ENCODE data around the gene SLX1B.
"Not testable (repeated sequence)": the region's sequence is repeated elsewhere in the genome, so short reads cannot be mapped to it uniquely, and the experiment has no call there.

The SLX1B gene

DNA sequence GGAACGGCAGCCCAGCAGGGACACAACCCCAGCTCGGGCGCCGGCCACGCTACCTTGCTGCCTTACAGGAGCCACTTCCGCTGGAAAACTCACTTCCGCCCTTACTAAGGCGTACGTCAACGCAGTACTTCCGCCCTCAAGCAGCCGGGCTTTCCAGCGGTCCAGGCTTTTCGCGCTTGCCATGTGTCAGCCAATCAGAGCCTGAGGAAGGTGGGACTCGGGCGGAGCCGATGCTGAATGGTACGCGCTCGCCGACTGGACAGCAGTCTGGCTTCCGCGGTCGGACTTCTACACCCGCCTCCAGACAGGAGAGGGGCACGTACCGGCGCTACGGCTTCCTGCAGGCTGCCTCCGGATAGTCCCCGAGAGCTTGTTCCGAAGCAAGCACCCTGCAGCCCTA, at the start of gene SLX1B, which contains the start of gene BOLA2:
TSS of gene SLX1B (plus strand) at position 265 of the 400 bp plus-strand sequence.
TSS of gene BOLA2 (minus strand) at position 83 of the 400 bp plus-strand sequence. CDS start 98 bp downstream, outside the sequence.
- not testable (repeated sequence) for DNase-seq

DNA sequence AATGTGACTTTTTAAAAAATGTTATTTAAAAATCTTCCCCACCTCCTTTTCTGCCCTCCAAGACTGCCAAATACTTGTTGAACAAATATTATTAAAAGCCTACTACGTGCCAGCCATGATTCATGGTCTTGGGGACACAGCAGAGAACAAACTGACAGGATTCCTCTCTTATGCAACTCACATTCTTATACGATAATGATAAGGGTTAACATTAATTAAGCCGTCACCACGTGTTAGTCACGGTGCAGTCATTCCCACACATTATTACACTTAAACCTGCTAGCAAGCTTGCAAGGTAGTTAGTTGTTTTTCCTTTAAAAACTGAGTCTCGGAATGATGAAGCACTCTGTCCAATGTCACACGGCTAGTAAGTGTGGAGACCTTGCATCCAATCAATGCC, 49.1 kb upstream of the SLX1B start:
- not testable (repeated sequence) for DNase-seq

DNA sequence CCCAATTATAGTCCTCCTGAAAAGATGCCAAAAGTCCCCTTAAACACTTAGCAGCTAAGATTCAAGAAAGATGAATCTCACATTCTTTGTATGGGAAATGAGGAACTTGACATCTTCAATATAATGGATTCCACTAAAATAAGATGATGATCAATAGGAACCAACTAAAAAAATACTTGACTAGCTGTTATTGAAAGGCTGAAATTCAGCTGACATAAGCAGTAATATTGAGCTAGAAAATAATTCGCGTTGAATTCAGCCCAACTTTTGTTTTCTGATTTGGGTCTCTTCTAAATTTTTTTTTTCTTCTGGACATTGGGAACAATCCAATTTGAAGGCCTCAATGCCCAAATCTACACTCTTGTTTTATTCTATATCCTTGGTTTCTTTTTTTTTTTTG, 30.7 kb upstream of the SLX1B start:
- DNase-seq: not testable (repeated sequence)

DNA sequence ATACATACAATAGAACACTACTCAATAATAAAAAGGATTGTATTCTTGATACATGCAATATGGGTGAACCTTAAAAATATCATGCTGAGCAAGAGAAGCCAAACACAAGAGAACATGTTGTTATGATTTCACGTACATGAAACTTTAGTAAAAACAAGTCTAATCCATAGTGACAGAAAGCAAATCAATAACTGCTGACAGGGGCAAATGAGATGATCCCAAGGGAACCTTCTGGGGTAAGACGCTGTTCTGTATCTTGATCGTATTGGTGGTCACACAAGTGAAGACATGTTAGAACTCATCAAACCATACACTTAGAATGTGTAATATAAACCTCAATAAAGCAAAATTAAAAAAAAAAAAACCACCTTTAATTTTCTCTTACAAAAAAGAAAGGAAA, 28.9 kb upstream of the SLX1B start:
- DNase-seq: not testable (repeated sequence)

DNA sequence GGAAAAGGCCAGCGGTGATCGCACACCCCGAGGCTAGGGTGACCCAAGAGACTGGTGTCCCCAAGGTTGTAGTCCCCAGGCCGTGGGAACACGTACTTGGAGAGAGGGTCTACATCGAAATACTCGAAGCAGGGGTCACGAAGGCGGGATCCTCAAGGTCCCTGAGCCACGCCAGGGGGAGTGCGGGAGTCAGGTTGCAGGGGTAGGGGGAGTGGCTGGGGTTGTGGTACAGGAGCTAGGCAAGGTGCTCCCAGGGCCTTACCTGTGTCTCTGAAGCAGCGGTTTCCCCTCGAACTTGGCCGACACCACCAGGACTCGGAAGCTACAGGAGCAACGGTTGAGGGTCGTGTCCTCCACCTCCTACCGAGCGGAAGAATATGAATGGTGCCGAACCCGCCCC, 579 bp upstream of the SLX1B start:
- not testable (repeated sequence) for DNase-seq

DNA sequence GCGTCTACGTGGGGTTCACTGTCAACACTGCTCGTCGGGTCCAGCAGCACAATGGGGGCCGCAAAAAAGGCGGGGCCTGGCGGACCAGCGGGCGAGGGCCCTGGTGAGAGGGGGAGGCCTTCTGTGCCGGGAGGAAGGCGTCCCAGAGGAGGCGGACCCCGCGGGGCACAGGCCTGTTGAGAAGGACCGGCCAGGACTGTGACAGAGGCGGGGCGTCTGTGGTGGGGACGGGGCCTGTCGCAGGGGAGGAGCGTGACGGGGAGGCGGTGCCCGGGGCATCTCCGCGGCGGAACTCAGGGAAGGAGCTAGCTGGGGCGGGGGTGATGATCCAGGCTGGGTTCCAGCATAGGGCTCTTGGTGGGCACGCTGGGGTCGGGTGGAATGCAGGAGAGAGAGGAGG, 495 bp downstream of the SLX1B start:
- not testable (repeated sequence) for DNase-seq

DNA sequence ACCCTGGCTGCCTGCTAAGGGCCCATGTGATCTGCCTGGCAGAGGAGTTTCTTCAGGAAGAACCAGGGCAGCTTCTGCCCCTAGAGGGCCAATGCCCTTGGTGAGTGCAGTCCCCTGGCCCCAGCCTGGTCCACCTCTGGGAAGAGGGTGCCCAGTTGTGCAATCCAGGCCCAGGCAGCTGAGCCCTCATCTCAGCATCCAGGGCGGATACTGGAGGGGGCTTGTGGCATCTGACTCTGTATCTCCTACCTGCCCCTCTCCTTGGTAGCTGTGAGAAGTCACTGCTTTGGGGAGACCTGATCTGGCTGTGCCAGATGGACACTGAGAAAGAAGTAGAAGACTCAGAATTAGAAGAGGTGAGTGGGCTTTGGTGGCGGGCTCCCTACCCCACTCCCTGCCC, 3.3 kb downstream of the SLX1B start:
- DNase-seq: not testable (repeated sequence)

DNA sequence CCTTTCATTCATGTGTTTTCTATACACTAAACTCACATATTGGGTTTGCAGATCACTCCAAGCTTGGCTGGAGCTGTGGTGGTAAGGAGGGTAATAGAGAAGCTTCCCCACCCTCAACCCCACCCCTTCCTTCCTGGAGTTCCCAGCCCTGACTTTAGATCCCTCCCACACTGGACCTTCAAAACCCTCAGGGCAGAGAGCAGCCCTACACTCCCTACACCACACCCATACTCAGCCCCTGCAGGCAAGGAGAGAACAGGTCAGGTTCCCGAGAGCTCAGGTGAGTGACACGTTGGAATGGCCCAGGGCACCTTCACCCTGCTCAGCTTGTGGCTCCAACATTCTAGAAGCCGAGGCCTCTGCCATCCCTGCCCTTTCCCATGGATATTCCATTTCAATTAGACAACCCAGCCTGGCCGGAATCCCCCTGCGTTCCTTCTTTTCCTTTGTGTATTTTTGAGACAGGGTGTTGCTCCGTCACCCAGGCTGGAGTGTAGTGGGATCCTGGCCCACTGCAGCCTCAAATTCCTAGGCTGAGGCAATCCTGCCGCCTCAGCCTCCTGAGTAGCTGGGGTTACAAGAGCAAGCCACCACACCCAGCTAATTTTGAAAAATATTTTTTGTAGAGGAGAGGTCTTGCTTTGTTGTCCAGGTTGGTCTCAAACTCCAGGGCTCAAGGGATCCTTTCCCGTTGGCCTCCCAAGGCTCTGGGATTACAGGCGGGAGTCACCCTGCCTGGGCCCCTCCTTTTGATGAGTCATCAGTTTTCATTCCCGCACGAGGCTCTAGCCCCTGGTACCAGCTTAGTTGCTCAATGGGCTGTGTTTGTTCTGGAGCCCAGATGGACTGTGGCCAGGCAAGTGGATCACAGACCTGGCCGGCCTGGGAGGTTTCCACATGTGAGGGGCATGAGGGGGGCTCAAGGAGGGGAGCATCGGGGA, 5.6 kb downstream of the SLX1B start, which contains the start of gene SULT1A4:
TSS of gene SULT1A4 (plus strand) at position 208 of the 941 bp plus-strand sequence. CDS start 1,473 bp downstream, outside the sequence.
- not testable (repeated sequence) for DNase-seq

DNA sequence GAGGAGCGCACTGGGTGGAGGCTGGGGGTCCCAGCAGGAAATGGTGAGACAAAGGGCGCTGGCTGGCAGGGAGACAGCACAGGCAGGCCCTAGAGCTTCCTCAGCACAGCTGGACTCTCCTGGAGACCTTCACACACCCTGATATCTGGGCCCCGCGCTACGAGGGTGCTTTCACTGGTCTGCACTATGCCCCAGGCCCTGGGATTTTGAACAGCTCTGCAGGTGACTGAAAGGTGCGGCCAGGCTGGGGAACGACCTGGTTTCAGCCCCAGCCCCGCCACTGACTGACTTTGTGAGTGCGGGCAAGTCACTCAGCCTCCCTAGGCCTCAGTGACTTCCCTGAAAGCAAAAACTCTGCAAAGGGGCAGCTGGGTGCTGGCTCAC, 6.3 kb downstream of the SLX1B start:
- not testable (repeated sequence) for DNase-seq

DNA sequence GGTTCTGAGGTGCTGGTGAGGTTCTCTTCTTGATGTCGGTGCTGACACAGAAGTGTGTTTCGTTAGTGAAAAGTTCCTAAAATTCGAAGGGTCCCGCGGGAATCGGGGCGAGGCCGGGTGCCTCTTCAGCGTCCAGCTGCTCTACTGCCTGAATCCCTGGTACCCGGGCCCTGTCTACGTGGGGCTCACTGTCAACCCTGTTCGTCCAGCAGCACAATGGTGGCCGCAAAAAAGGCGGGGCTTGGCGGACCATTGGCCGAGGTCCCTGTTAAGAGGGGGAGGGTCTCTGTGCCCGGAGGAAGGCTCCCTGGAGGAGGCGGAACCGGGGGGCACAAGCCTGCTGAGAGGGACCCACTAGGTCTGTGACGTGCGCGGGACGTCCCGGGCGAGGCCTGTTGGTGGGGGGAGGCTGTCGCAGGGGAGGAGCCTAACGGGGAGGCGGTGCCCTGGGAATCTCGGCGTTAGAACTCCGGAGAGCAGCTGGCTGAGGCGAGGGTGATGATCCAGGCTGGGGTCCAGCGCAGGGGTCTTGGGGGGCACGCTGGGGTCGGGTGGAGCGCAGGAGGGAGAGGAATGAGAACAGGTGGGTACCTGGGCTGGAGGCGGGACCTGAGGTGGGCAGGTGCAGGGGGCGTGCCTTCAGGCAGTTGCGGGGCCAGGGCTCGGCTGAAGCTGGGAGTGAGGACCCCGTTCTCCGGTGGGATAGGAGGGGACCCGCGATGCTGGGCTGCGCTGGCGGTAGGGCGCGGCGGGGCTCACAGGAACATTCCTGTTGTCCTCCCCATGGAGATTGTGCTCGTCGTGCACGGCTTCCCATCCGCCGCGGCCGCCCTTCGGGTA, 11.9 kb downstream of the SLX1B start:
- not testable (repeated sequence) for DNase-seq

DNA sequence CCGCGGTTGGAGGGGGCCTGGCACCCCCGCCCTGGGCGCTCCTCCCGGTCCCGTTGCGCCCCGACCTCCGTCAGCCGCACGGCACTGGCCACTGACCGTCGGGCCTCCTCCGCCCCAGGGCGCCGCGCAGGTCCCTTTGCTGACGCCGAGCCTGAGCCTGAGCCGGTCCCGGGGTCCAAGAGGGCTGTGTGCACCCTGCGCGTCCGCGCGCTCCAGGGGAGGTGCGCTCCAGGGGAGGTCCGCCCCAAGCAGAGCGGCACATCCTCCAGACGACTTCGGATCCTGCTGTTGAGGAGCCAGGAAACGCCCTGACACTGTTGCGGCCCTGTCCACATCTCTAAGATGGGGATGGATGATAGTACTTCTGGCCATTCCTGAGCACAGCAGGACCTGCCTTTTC, 12.6 kb downstream of the SLX1B start:
- not testable (repeated sequence) for DNase-seq

DNA sequence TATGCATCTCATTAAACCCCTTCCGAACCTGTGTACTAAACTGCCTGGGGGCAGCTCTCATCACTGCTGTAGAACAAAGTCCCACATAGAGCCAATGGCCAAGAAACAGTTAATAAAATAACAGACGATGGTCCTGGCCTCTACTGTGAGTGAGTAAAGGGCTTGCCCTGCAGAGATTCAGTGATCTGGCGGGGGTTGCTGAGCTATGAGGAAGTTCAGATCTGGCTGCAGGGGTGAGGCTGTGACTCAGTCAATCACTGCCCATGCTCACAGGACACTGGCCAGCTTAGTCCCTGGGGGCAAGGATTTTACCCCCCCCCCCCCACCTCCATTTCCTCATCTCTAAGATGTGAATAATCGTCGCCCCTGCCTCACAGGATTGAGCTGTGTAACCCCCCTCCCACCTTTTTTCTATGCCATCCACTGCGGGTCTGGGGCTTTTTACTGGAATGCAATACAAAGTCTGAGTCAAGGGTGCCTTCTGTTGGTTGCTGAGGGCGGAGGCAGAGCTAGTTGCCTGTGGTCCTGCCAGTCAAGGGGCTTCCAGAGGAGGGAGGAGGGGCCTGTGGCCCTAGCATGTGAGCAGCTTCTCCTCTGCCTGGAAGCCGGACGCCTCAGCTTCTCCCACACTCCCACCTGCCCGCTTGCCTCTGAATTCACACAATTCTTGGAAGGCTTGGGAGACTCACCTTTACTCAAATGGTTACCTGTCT, 13.5 kb downstream of the SLX1B start:
- DNase-seq: not testable (repeated sequence)

DNA sequence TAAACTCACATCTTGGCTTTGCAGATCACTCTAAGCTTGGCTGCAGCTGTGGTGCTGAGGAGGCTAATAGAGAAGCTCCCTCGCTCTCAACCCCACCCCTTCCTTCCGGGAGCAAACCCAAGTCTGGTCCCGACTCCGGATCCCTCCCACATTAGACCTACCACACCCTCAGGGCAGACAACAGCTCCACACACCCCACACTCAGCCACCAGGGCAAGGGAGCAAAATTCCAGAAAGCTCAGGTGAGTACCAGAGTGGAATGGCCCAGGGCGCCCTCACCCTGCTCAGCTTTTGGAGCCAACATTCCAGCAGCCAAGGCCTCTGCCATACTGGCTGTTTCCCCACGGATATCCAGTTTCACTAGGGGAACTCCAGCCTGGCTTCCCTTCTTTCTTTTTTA, 15.3 kb downstream of the SLX1B start:
- not testable (repeated sequence) for DNase-seq

DNA sequence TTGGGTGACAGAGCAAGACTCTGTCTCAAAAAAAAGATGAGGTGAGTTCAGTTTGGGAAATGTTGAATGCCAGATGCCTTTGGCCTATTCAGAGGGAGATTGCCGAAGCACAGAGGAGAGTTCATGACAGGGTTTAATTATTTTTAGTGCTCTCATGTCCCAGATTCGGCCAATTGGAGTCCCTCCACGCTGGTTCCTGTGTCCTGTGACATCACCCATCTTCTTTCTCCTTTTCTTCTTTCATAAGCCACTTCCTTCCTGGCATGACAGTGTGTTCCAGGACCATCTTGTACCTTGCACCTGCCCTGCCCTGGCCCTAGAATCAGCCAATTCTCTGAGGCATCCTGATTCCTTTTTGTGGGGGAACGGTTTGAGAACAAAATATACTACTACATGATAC, 17.7 kb downstream of the SLX1B start:
- not testable (repeated sequence) for DNase-seq

DNA sequence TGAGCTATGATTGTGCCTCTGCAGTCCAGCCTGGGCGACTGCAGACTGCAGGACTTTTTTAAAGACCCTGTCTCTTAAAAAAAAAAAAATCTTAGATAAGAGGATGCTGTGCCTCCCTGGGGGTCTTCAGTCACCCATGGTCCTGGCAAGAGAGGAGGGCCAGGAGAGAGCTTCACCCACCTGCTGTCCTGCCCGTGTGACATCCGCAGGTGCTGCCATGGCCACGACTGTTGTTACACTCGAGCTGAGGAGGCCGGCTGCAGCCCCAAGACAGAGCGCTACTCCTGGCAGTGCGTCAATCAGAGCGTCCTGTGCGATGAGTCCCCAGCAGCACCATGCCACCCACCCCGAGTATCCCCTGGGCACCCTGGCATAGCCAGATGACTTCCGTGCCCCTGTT, 27.9 kb downstream of the SLX1B start:
- not testable (repeated sequence) for DNase-seq

DNA sequence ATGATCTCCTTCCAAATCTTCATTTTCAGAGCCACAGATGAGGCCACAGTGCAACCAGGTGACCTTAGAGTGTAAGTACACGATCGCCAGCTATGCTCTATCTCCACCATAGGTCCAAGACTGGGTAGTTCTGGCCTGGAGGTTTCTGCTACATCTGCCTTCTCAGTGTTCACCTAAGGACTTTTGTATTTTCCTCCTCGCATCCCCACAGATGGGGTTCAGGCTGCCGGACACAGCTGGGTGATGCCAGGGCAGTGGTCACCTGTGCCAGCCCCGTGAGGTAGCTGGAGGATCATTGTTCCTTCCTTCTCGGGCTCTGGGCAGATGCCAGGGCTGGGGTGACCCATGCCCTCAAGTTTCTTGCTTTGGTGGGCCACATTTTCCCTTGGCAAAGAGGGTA, 52.0 kb downstream of the SLX1B start, which contains the start of gene NPIPB12:
TSS of gene NPIPB12 (minus strand) at position 101 of the 400 bp plus-strand sequence.
- DNase-seq: not testable (repeated sequence)
